ENCODE results near the gene ARHGEF17.

ARHGEF17 gene

GRCh38 chr11:73403541-73403940, 95.5 kb downstream of the ARHGEF17 start:
- Mint-ChIP-seq H3K9me3 (no peaks in the 10 kb centered on the region), H3K4me3 (no peak overlapping the region), H3K4me1 (no peaks in the 10 kb centered on the region), H3K27ac (no peak overlapping the region), H3K27me3 (no peaks in the 10 kb centered on the region), H3K36me3 (peaks cover 18% of the 10 kb centered on the region)
- CTCF ChIA-PET: interaction anchor here (1.1 to 1.6 kb wide), 7 partner anchors 8 to 259 kb away, joined by 3 to 7 read pairs (median 4); no protein-coding TSS in a partner anchor
- DNase-seq: no peak

- peak; percentile 38 for DNase-seq
- H3K9me3 Mint-ChIP-seq: no peaks in the 10 kb centered on the region
- no peak overlapping the region for H3K27ac Mint-ChIP-seq
Measured at GRCh38 chr11:73404048-73404447, 96.0 kb downstream of the ARHGEF17 start.

GRCh38 chr11:73404506-73405145, 96.5 kb downstream of the ARHGEF17 start:
- peaks cover 26% of the 10 kb centered on the region for H3K36me3 Mint-ChIP-seq
- no peak overlapping the region for H3K4me3 Mint-ChIP-seq
- H3K27me3 Mint-ChIP-seq: no peaks in the 10 kb centered on the region
- CTCF ChIA-PET: interaction anchor here (1.2 to 1.5 kb wide), 3 partner anchors 9 to 257 kb away, joined by 3 read pairs; no protein-coding TSS in a partner anchor
- H3K9me3 Mint-ChIP-seq: no peaks in the 10 kb centered on the region
- H3K4me1 Mint-ChIP-seq: no peaks in the 10 kb centered on the region
- H3K27ac Mint-ChIP-seq: no peak overlapping the region
- no peak for DNase-seq

More at GRCh38 chr11:73404048-73404447, 96.0 kb downstream of the ARHGEF17 start:
- peaks cover 22% of the 10 kb centered on the region for H3K36me3 Mint-ChIP-seq
- no peaks in the 10 kb centered on the region for H3K27me3 Mint-ChIP-seq
- no peak overlapping the region for H3K4me3 Mint-ChIP-seq
- H3K4me1 Mint-ChIP-seq: no peaks in the 10 kb centered on the region
- CTCF ChIA-PET: interaction anchor here (1.1 to 1.5 kb wide), 4 partner anchors 8 to 258 kb away, joined by 3 to 5 read pairs (median 3); no protein-coding TSS in a partner anchor

- DNase-seq: no peak
- H3K9me3 Mint-ChIP-seq: no peaks in the 10 kb centered on the region
- H3K4me3 Mint-ChIP-seq: no peak overlapping the region
- no peak overlapping the region for H3K27ac Mint-ChIP-seq
- no peaks in the 10 kb centered on the region for H3K27me3 Mint-ChIP-seq
- H3K4me1 Mint-ChIP-seq: no peaks in the 10 kb centered on the region
- H3K36me3 Mint-ChIP-seq: peaks cover 28% of the 10 kb centered on the region
- CTCF ChIA-PET: interaction anchor here (1.1 to 1.5 kb wide), 3 partner anchors 10 to 255 kb away, joined by 3 read pairs; no protein-coding TSS in a partner anchor
Measured at GRCh38 chr11:73405146-73405510, 97.1 kb downstream of the ARHGEF17 start.

GRCh38 chr11:73406131-73406530, 98.1 kb downstream of the ARHGEF17 start:
- CTCF ChIA-PET: interaction anchor here (0.8 to 1.4 kb wide), 3 partner anchors 9 to 255 kb away, joined by 3 to 5 read pairs (median 3); no protein-coding TSS in a partner anchor
- H3K27me3 Mint-ChIP-seq: no peaks in the 10 kb centered on the region
- no peaks in the 10 kb centered on the region for H3K4me1 Mint-ChIP-seq
- H3K9me3 Mint-ChIP-seq: no peaks in the 10 kb centered on the region
- H3K36me3 Mint-ChIP-seq: peaks cover 30% of the 10 kb centered on the region
- H3K4me3 Mint-ChIP-seq: no peak overlapping the region
- DNase-seq: no peak
- H3K27ac Mint-ChIP-seq: no peak overlapping the region

- no peak for DNase-seq
- H3K27me3 Mint-ChIP-seq: no peaks in the 10 kb centered on the region
- no peaks in the 10 kb centered on the region for H3K9me3 Mint-ChIP-seq
- no peak overlapping the region for H3K27ac Mint-ChIP-seq
- H3K4me1 Mint-ChIP-seq: no peaks in the 10 kb centered on the region
- peaks cover 30% of the 10 kb centered on the region for H3K36me3 Mint-ChIP-seq
- CTCF ChIA-PET: interaction anchor here (1.0 to 1.4 kb wide), 2 partner anchors 8 to 100 kb away, joined by 3 to 4 read pairs; no protein-coding TSS in a partner anchor
- H3K4me3 Mint-ChIP-seq: no peak overlapping the region
Measured at GRCh38 chr11:73406619-73407018, 98.5 kb downstream of the ARHGEF17 start.

GRCh38 chr11:73409431-73409830, 101.4 kb downstream of the ARHGEF17 start:
- Mint-ChIP-seq H3K9me3 (no peaks in the 10 kb centered on the region), H3K4me1 (no peaks in the 10 kb centered on the region), H3K4me3 (no peak overlapping the region), H3K27me3 (no peaks in the 10 kb centered on the region), H3K27ac (no peak overlapping the region), H3K36me3 (peaks cover 39% of the 10 kb centered on the region)
- CTCF ChIA-PET: no interaction called here
- no peak for DNase-seq

- Mint-ChIP-seq H3K27ac (no peak overlapping the region), H3K4me1 (peaks cover 6% of the 10 kb centered on the region), H3K27me3 (no peaks in the 10 kb centered on the region), H3K9me3 (no peaks in the 10 kb centered on the region), H3K36me3 (peaks cover 39% of the 10 kb centered on the region), H3K4me3 (no peak overlapping the region)
- DNase-seq: no peak
- CTCF ChIA-PET: interaction anchor here (1.1 to 1.2 kb wide), 2 partner anchors 250 to 252 kb away, joined by 3 to 4 read pairs; no protein-coding TSS in a partner anchor
Measured at GRCh38 chr11:73410627-73411026, 102.6 kb downstream of the ARHGEF17 start.

- DNase-seq: no peak
- Mint-ChIP-seq H3K4me3 (no peak overlapping the region), H3K27ac (peak overlapping the region; percentile 46), H3K27me3 (no peaks in the 10 kb centered on the region), H3K4me1 (peaks cover 6% of the 10 kb centered on the region), H3K36me3 (peaks cover 38% of the 10 kb centered on the region), H3K9me3 (no peaks in the 10 kb centered on the region)
- CTCF ChIA-PET: interaction anchor here (1.2 kb wide), 1 partner anchor 252 kb away, joined by 3 read pairs; no protein-coding TSS in a partner anchor
Measured at GRCh38 chr11:73411031-73411430, 103.0 kb downstream of the ARHGEF17 start.

- H3K27ac Mint-ChIP-seq: no peak overlapping the region
- H3K4me3 Mint-ChIP-seq: no peak overlapping the region
- H3K27me3 Mint-ChIP-seq: no peaks in the 10 kb centered on the region
- peaks cover 6% of the 10 kb centered on the region for H3K4me1 Mint-ChIP-seq
- H3K9me3 Mint-ChIP-seq: no peaks in the 10 kb centered on the region
- CTCF ChIA-PET: no interaction called here
- DNase-seq: no peak
- peaks cover 33% of the 10 kb centered on the region for H3K36me3 Mint-ChIP-seq
Measured at GRCh38 chr11:73412308-73412707, 104.2 kb downstream of the ARHGEF17 start.

GRCh38 chr11:73413256-73413655, 105.2 kb downstream of the ARHGEF17 start:
- no peak overlapping the region for H3K27ac Mint-ChIP-seq
- H3K4me3 Mint-ChIP-seq: no peak overlapping the region
- peaks cover 31% of the 10 kb centered on the region for H3K36me3 Mint-ChIP-seq
- peaks cover 6% of the 10 kb centered on the region for H3K4me1 Mint-ChIP-seq
- H3K27me3 Mint-ChIP-seq: no peaks in the 10 kb centered on the region
- CTCF ChIA-PET: no interaction called here
- no peak for DNase-seq
- H3K9me3 Mint-ChIP-seq: no peaks in the 10 kb centered on the region

GRCh38 chr11:73414977-73415651, 107.0 kb downstream of the ARHGEF17 start:
- CTCF ChIA-PET: interaction anchor here (1.0 to 2.1 kb wide), 6 partner anchors 9 to 245 kb away, joined by 3 to 9 read pairs (median 4); no protein-coding TSS in a partner anchor
- Mint-ChIP-seq H3K27ac (no peak overlapping the region), H3K36me3 (peaks cover 21% of the 10 kb centered on the region), H3K4me3 (no peak overlapping the region), H3K27me3 (no peaks in the 10 kb centered on the region), H3K9me3 (no peaks in the 10 kb centered on the region), H3K4me1 (peaks cover 6% of the 10 kb centered on the region)
- DNase-seq: no peak

GRCh38 chr11:73415854-73416615, 108.0 kb downstream of the ARHGEF17 start:
- Mint-ChIP-seq H3K36me3 (peaks cover 19% of the 10 kb centered on the region), H3K4me3 (no peak overlapping the region), H3K4me1 (peaks cover 6% of the 10 kb centered on the region), H3K27ac (no peak overlapping the region), H3K27me3 (no peaks in the 10 kb centered on the region), H3K9me3 (no peaks in the 10 kb centered on the region)
- CTCF ChIA-PET: interaction anchor here (1.2 to 2.1 kb wide), 2 partner anchors 10 to 22 kb away, joined by 3 to 6 read pairs; no protein-coding TSS in a partner anchor
- no peak for DNase-seq

GRCh38 chr11:73416786-73417185, 108.7 kb downstream of the ARHGEF17 start:
- no peak for DNase-seq
- Mint-ChIP-seq H3K27ac (no peak overlapping the region), H3K27me3 (no peaks in the 10 kb centered on the region), H3K36me3 (peaks cover 18% of the 10 kb centered on the region), H3K9me3 (no peaks in the 10 kb centered on the region), H3K4me1 (peaks cover 6% of the 10 kb centered on the region), H3K4me3 (no peak overlapping the region)
- CTCF ChIA-PET: interaction anchor here (0.9 kb wide), 1 partner anchor 243 kb away, joined by 3 read pairs; no protein-coding TSS in a partner anchor
